Endothelial cell of hepatic sinusoid (primary cell): Measurements from ENCODE around the gene TRIM31.

Source experiments
- in situ Hi-C: cut with HindIII; loops from 2 replicates; pipeline ENCODE4 v1.10.0; 2017; ENCODE audit warnings: low sequenced_read_pairs

The TRIM31 gene

DNA sequence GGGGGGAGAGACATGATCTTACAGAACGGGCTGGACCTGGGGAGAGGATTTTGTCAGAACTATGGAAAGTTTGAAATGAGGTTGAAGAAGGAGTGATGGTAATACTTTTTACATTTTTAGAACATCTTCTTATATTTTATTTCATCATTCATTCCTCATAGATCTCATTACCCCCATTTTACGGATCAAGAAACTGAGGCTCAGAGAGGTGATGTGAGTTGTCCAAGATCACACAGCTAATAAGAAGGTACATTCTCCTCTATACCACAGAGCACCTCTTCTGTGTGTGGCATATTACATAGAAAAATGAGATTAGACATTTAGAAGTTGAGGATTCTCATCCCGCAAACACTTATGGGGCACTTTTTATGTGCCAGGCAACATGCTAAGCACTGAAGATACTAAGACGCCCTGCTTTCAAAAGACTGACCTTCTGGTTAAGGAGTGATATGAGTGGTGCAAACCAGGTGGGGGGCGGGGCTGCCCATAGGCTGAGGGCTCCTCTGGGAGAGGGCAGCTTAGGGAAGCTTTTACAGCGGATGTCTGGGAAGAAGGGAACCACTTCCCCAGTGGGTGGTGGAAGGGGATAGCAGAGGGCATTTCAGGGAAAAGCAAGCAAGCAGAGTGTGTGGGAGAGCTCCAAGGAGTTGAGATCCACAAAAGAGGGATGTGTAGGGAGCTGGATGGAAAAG is 19.9 kb downstream of the TRIM31 start:
- in situ Hi-C loops: loop anchor here (10.0 kb wide), 1 partner anchor 62 kb away; no protein-coding TSS in a partner anchor

- in situ Hi-C loops: loop anchor here (10.0 kb wide), 1 partner anchor 63 kb away; no protein-coding TSS in a partner anchor
These were observed 21.1 kb downstream of the TRIM31 start for GRCh38 chr6:30091577-30092381.

GRCh38 chr6:30087876-30088275 is 25.0 kb downstream of the TRIM31 start:
- in situ Hi-C loops: no loop called here

- in situ Hi-C loops: no loop called here
These were observed 35.7 kb downstream of the TRIM31 start for GRCh38 chr6:30077218-30077617.

GRCh38 chr6:30075790-30076732 is 36.8 kb downstream of the TRIM31 start:
- in situ Hi-C loops: no loop called here

DNA sequence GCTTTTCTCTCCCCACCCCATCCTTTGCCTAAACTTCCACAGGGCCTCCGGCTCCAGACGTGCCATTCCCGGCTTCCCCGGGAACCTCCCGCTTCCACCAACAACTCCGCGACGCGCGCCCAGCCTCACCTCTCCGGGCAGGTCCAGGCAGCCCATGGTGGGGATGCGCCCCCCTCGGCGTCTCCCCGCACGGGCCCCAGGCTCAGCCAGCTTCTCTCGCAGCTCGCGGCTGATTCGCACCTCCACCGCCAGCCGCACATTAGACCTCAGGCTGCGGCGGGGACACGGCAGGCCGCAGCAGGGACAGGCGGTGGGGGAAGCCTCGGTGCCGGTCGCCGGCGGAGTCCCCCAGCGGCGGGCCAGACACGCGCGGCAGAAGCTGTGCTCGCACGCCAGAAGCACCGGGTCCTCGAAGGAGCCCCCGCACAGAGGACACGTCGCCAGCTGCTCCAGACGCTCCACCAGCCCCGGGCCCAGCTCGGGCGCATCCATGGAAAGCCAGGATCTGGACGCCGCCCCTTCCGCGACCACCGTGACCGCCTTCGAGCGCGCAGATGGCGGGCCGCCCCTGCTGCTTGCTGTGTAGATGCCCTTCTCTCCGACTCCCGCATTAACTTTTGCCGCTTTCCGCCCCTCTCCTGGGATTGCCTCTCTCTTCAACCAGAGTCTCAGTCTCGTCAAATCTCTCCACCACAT is 37.6 kb downstream of the TRIM31 start, which contains the start of gene RNF39:
Gene RNF39, minus strand, starts transcription at position 676 of the 696 bp plus-strand sequence. Its CDS starts 184 bp downstream, at position 492.
- in situ Hi-C loops: no loop called here

- in situ Hi-C loops: no loop called here
These were observed 38.4 kb downstream of the TRIM31 start for GRCh38 chr6:30074331-30075093.

DNA sequence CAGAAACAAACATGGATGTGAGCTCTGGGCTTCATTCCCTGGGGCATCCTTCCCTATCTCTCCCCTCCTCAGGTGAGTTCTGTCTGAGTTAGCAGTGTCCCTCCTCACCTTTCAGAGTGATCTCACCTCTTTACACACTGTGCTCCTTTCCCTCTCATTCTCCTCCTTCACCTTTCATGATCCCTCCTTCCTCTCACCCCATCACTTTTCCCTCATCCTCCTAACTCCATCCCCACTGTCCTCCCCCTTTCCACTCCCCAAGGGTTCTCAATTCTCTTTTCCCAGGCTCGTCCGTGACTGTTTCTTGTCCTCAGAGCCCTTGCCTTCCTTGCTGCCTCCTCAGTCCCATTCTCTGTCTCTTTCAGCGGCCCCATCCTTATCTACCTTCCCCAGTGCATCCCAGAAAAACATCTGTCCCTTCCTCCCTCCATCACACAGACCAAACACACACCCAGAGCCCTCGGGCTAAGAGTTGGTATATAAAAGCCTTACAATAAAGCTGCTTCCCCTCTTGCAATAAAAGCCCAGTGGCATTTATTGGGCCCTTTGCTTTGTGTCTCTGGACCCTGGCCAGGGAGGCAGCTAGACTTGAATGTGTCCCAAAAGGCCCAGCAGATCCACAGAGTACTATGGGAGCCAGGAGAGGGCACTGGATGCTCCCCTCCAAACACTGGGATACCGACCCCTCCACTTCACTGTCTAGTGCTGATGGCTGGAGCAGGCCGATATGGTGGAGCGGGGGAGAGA is 39.2 kb downstream of the TRIM31 start:
- in situ Hi-C loops: no loop called here

- in situ Hi-C loops: no loop called here
These were observed 41.0 kb downstream of the TRIM31 start for GRCh38 chr6:30071858-30072257.

GRCh38 chr6:30071081-30071818 is 41.6 kb downstream of the TRIM31 start:
- in situ Hi-C loops: no loop called here

DNA sequence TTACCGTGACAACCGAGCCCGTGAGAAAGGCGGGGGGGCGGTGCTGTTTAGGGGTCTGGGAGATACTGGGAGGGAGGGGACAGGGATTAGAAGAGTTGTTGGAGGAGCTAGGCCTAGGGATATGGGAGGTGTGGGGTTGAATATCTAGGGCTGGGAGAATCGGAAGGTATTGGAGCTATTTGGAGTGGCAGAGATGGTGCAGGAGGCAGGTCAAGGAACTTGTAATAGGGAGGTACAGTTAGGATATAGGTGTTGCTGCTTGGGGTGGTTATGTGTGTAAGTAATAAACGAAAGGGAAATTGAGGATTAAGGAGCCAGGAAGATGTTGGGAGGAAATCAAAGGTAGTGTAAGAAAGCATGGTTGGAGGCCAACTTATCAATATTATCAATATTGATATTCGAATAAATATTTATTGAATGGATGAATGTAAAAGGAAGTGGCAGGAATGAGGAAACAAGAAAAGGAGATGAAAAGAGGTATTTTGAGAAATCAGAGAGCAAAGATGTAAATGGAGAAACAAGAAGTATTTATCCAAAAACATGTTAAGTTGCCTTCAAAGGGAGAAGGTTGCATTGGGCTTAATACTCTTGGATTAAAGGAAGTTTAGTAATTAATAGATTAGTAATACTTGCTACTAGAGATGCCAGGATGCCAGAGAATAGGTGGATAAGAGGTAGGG is 45.3 kb downstream of the TRIM31 start:
- in situ Hi-C loops: no loop called here

GRCh38 chr6:30066577-30067459 is 46.1 kb downstream of the TRIM31 start, which contains the start of gene PPP1R11:
Gene PPP1R11 (plus strand): TSS chr6:30067198. CDS start chr6:30067411, 213 bp downstream.
- in situ Hi-C loops: no loop called here

DNA sequence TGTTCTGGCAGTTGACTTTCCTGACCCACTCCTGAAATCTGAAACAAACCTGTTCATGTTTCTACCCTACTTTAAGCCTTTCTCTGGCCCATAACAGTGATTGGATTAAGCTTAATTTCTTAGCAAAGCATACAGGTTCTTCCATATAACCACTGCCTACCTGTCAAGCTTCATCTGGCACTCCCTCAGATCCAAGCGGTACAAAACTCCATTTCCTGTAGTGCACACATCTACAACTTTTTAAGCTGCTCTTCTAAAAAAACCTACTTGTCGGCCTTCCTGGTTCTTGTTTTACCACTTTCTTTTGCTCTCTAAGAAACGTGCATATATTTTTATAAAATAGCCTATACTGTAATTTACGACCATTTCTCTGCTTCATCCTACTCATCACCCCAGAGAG is 46.8 kb downstream of the TRIM31 start:
- in situ Hi-C loops: no loop called here

DNA sequence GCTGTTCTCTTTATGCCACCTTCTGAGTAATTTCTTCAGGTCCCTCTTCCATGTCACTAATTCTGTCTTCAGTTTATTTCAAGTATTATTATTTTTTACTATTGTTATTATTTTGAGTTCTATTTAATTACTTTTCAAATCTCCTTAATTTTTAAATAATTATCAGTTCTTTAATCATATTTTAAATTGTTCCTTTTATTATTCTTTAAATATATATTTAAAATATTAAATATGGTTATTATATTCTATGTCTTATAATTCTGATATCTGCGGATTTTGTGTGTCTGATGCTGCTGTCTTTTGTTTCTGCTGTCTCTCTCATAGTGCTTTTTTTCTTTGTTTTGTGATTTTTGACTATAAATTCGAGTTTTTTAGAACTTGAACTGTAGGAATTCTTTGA is 49.6 kb downstream of the TRIM31 start:
- in situ Hi-C loops: no loop called here

DNA sequence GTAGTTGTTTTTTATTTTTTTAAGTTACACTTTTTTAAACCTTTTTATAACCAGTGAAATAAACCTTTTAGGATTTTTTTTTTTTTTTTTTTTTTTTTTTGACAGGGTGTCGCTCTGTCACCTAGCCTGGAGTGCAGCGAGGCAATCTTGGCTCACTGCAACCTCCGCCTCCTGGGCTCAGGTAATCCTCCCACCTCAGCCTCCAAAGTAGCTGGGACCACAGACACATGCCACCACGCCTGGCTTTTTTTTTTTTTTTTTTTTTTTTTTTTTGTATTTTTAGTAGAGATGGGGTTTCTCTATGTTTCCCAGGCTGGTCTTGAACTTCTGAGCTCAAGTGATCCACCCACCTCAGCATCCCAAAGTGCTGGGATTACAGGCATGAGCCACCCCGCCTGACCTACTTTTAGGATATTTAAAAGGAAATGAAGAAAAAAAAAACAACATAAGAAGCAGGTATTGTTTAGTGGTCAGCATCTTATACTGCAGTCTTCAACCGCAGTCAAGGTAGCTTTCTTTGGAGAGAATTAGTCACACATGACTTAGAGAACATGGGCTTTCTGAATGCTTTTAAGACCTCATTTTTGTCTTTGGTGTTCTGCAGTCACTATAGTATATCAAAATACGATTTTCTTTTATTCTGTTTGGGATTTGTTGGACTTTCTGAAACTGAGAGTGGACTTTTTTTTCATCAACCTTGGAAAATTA is 50.3 kb downstream of the TRIM31 start:
- in situ Hi-C loops: no loop called here

DNA sequence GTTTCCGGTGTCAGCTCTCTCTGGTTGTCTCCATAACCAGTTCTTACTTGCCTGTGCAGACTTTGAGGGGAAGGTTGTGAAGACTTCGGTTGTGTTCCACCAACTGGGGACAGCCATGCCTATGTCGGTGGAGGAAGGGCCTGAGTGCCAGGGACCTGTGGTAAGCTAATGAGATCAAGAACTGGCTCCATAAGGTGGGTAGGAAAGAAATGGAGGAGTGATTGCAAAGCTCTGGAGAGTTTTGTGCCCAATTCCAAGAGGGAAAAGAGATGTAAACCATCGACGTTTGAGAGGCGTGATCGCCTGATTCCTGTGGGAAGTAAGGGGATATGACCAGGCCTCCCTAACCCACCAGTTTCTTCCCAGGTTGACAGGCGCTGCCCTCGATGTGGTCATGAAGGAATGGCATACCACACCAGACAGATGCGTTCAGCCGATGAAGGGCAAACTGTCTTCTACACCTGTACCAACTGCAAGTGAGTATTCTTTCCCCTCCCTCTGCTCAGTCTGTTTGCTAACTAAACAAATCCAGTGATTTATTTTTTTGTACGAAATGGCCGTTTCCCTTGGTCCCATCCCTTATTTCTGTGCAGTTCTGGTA is 50.9 kb downstream of the TRIM31 start:
- in situ Hi-C loops: no loop called here
